Mucosa of rectum (tissue), 2 donors: Measurements from ENCODE around the gene GOLT1A.

ENCODE experiments used
- H3K27ac ChIP-seq, 2 donors: one replicate each; pipeline ENCODE4 v1.7.0; 2013; ENCODE audit warnings: inconsistent platforms in 2 of 2, low read depth in 2 of 2, low read length in 2 of 2
- H3K27me3 ChIP-seq, 2 donors: one replicate each; pipeline ENCODE4 v1.7.0; 2013; ENCODE audit warnings: low read length in 2 of 2; ENCODE audit not compliant: control insufficient read depth in 2 of 2, insufficient read depth in 2 of 2
- H3K36me3 ChIP-seq, 2 donors: one replicate each; pipeline ENCODE4 v1.7.0; 2013; ENCODE audit warnings: low read length in 2 of 2; ENCODE audit not compliant: control insufficient read depth in 2 of 2, insufficient read depth in 2 of 2
- H3K4me1 ChIP-seq, 2 donors: one replicate each; pipeline ENCODE4 v1.7.0; 2013; ENCODE audit warnings: low read length in 2 of 2, mild to moderate bottlenecking in 1 of 2; ENCODE audit not compliant: control insufficient read depth in 2 of 2, insufficient read depth in 2 of 2
- H3K4me3 ChIP-seq, 2 donors: one replicate each; pipeline ENCODE4 v1.7.0; 2013; ENCODE audit warnings: low read length in 2 of 2
- H3K9ac ChIP-seq, 2 donors: one replicate each; pipeline ENCODE4 v1.7.0; 2013; ENCODE audit warnings: low read length in 2 of 2, low read depth in 1 of 2, mild to moderate bottlenecking in 1 of 2
- H3K9me3 ChIP-seq, 2 donors: one replicate each; pipeline ENCODE4 v1.7.0; 2013; ENCODE audit warnings: low read length in 2 of 2; ENCODE audit not compliant: control insufficient read depth in 2 of 2
- donor health status: healthy.
- donor health status: Normal muscosa, but diverticular disease.

Gene GOLT1A

GRCh38 chr1:204213668-204214662 is at the start of gene GOLT1A:
GOLT1A (minus strand) TSS chr1:204213988; CDS start chr1:204213906, 82 bp downstream.
- no peaks in the 10 kb centered on the region for H3K36me3 ChIP-seq
- peaks cover 4 to 10% of the 10 kb centered on the region in 2 donors for H3K4me1 ChIP-seq
- H3K27ac ChIP-seq, result peak within 1 kb of the TSS in 1 of 2 donors; percentile 43
- H3K9ac ChIP-seq, result peak within 1 kb of the TSS; percentile 14 to 41
- peak within 1 kb of the TSS; percentile 50 to 56 for H3K4me3 ChIP-seq
- H3K27me3 ChIP-seq, result no peaks in the 10 kb centered on the region
- no peaks in the 10 kb centered on the region for H3K9me3 ChIP-seq

- Histone ChIP-seq H3K9ac (no peak overlapping the region), H3K4me1 (peaks cover 27 to 30% of the 10 kb centered on the region in 2 donors), H3K4me3 (no peak overlapping the region), H3K27me3 (no peaks in the 10 kb centered on the region), H3K9me3 (no peaks in the 10 kb centered on the region), H3K36me3 (peaks cover 82% of the 10 kb centered on the region in 2 donors), H3K27ac (no peak overlapping the region)
These were observed 49.6 kb upstream of the GOLT1A start for GRCh38 chr1:204263254-204263910.

- peaks cover 24% of the 10 kb centered on the region in 2 donors for H3K4me1 ChIP-seq
- H3K36me3 ChIP-seq, result peaks cover 79 to 85% of the 10 kb centered on the region in 2 donors
- no peak overlapping the region for H3K9ac ChIP-seq
- H3K4me3 ChIP-seq, result no peak overlapping the region
- no peaks in the 10 kb centered on the region for H3K27me3 ChIP-seq
- no peak overlapping the region for H3K27ac ChIP-seq
- no peaks in the 10 kb centered on the region for H3K9me3 ChIP-seq
These were observed 48.9 kb upstream of the GOLT1A start for GRCh38 chr1:204262506-204263253.

GRCh38 chr1:204261746-204262505 is 48.1 kb upstream of the GOLT1A start:
- H3K4me1 ChIP-seq, result peaks cover 16 to 17% of the 10 kb centered on the region in 2 donors
- no peak overlapping the region for H3K9ac ChIP-seq
- H3K36me3 ChIP-seq, result peaks cover 79 to 84% of the 10 kb centered on the region in 2 donors
- H3K27ac ChIP-seq, result no peak overlapping the region
- no peaks in the 10 kb centered on the region for H3K27me3 ChIP-seq
- H3K9me3 ChIP-seq, result no peaks in the 10 kb centered on the region
- no peak overlapping the region for H3K4me3 ChIP-seq

GRCh38 chr1:204261266-204261665 is 47.5 kb upstream of the GOLT1A start:
- peaks cover 85 to 88% of the 10 kb centered on the region in 2 donors for H3K36me3 ChIP-seq
- no peaks in the 10 kb centered on the region for H3K9me3 ChIP-seq
- H3K9ac ChIP-seq, result no peak overlapping the region
- H3K4me1 ChIP-seq, result peaks cover 10% of the 10 kb centered on the region in 2 donors
- no peaks in the 10 kb centered on the region for H3K27me3 ChIP-seq
- H3K4me3 ChIP-seq, result no peak overlapping the region
- H3K27ac ChIP-seq, result no peak overlapping the region

- peaks cover 87 to 90% of the 10 kb centered on the region in 2 donors for H3K36me3 ChIP-seq
- H3K9me3 ChIP-seq, result no peaks in the 10 kb centered on the region
- no peak overlapping the region for H3K4me3 ChIP-seq
- H3K4me1 ChIP-seq, result peaks cover 4% of the 10 kb centered on the region in 2 donors
- H3K27ac ChIP-seq, result no peak overlapping the region
- no peak overlapping the region for H3K9ac ChIP-seq
- H3K27me3 ChIP-seq, result no peaks in the 10 kb centered on the region
These were observed 46.9 kb upstream of the GOLT1A start for GRCh38 chr1:204260601-204261197.

- Histone ChIP-seq H3K4me1 (no peaks in the 10 kb centered on the region), H3K27me3 (no peaks in the 10 kb centered on the region), H3K9me3 (no peaks in the 10 kb centered on the region), H3K9ac (no peak overlapping the region), H3K27ac (no peak overlapping the region), H3K4me3 (no peak overlapping the region), H3K36me3 (peaks cover 85 to 88% of the 10 kb centered on the region in 2 donors)
These were observed 46.0 kb upstream of the GOLT1A start for GRCh38 chr1:204259782-204260181.

- H3K27me3 ChIP-seq, result no peaks in the 10 kb centered on the region
- no peak overlapping the region for H3K27ac ChIP-seq
- H3K4me3 ChIP-seq, result no peak overlapping the region
- H3K4me1 ChIP-seq, result no peaks in the 10 kb centered on the region
- peaks cover 81 to 87% of the 10 kb centered on the region in 2 donors for H3K36me3 ChIP-seq
- H3K9ac ChIP-seq, result no peak overlapping the region
- no peaks in the 10 kb centered on the region for H3K9me3 ChIP-seq
These were observed 45.4 kb upstream of the GOLT1A start for GRCh38 chr1:204259196-204259595.
